ENCODE measurements around the gene ASB14.
"Not testable (repeated sequence)": the region's sequence is repeated elsewhere in the genome, so short reads cannot be mapped to it uniquely, and the experiment has no call there.

DNA sequence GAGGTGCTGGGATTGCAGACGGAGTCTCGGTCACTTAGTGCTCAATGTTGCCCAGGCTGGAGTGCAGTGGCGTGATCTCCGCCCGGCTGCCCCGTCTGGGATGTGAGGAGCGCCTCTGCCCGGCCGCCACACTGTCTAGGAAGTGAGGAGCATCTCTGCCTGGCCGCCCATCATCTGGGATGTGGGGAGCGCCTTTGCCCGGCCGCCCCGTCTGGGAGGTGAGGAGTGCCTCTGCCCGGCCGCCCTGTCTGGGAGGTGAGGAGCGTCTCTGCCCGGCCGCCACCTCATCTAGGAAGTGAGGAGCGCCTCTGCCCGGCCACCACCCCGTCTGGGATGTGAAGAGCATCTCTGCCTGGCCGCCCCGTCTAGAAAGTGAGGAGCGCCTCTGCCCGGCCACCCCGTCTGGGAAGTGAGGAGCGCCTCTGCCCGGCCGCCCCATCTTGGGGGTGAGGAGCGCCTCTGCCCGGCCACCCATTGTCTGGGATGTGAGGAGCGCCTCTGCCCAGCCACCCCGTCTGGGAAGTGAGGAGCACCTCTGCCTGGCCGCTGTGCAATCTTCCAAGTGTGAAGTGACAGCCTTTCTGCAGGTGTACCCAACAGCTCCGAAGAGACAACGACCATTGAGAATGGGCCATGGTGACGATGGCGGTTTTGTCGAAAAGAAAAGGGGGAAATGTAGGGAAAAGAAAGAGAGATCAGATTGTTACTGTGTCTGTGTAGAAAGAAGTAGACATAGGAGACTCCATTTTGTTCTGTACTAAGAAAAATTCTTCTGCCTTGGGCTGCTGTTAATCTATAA lies 46.0 kb upstream of the ASB14 start:
- TF ChIP-seq EZH2 (IDR thresholded peaks at IDR 0.05; ENCODE audit: borderline replicate concordance, low read length); CTCF (conservative IDR thresholded peaks at IDR 0.05 in 1 of 2, IDR thresholded peaks at IDR 0.05 in 1 of 2; ENCODE audit: extremely low read depth in 1 of 2, insufficient read depth in 1 of 2, low read depth in 1 of 2, low read length in 2 of 2): not testable (repeated sequence)

Data from mammary epithelial cell (primary cell).